Subcutaneous abdominal adipose tissue (tissue), 5 donors: ENCODE measurements around the gene PCDHA7.
"Not testable (repeated sequence)": the region's sequence is repeated elsewhere in the genome, so short reads cannot be mapped to it uniquely, and the experiment has no call there.

ENCODE experiments used
- H3K27ac ChIP-seq: one replicate; pipeline ENCODE4 v1.7.0; 2013; ENCODE audit warnings: low read depth, mild to moderate bottlenecking, inconsistent platforms, low read length, moderate library complexity
- H3K27me3 ChIP-seq, 5 donors: one replicate each; pipeline ENCODE4 v1.7.0; 2013; ENCODE audit warnings: low read length in 5 of 5, inconsistent platforms in 1 of 5; ENCODE audit not compliant: control insufficient read depth in 5 of 5, insufficient read depth in 4 of 5
- H3K36me3 ChIP-seq, 5 donors: one replicate each; pipeline ENCODE4 v1.7.0; 2013; ENCODE audit warnings: low read length in 5 of 5; ENCODE audit not compliant: control insufficient read depth in 5 of 5, insufficient read depth in 5 of 5
- H3K4me1 ChIP-seq, 5 donors: one replicate each; pipeline ENCODE4 v1.7.0; 2013; ENCODE audit warnings: low read length in 5 of 5, mild to moderate bottlenecking in 3 of 5, moderate library complexity in 1 of 5; ENCODE audit not compliant: control insufficient read depth in 5 of 5, insufficient read depth in 5 of 5
- H3K4me3 ChIP-seq, 5 donors: one replicate each; pipeline ENCODE4 v1.7.0; 2013; ENCODE audit warnings: low read length in 5 of 5, low read depth in 1 of 5
- H3K9ac ChIP-seq, 5 donors: one replicate each; pipeline ENCODE4 v1.7.0; 2013; ENCODE audit warnings: low read length in 5 of 5, mild to moderate bottlenecking in 4 of 5, moderate library complexity in 3 of 5
- H3K9me3 ChIP-seq, 5 donors: one replicate each; pipeline ENCODE4 v1.7.0; 2013; ENCODE audit warnings: low read length in 5 of 5; ENCODE audit not compliant: control insufficient read depth in 5 of 5
- donor health status: healthy.
- donor health status: healthy.
- donor health status: healthy.
- donor health status: healthy.
- donor health status: healthy.

The PCDHA7 gene

GRCh38 chr5:140868721-140869554 lies 34.9 kb downstream of the PCDHA7 start, which contains the start of gene PCDHA11:
Gene PCDHA11, plus strand, starts transcription at chr5:140868957. Its CDS starts 147 bp downstream, at chr5:140869104.
- Histone ChIP-seq H3K9me3 (peaks cover 2 to 23% (median 15%) of the 10 kb centered on the region in 5 donors), H3K4me3 (peak within 1 kb of the TSS in 3 of 5 donors; percentile 17 to 42 (median 22)), H3K4me1 (no peaks in the 10 kb centered on the region), H3K27me3 (peaks cover 0 to 13% (median 4%) of the 10 kb centered on the region in 5 donors), H3K9ac (no peak within 1 kb of the TSS), H3K27ac (no peak within 1 kb of the TSS), H3K36me3 (no peaks in the 10 kb centered on the region)

- H3K4me3 ChIP-seq: peak overlapping the region in 2 of 5 donors; percentile 22 to 27
- H3K9me3 ChIP-seq: peaks cover 2 to 23% (median 15%) of the 10 kb centered on the region in 5 donors
These were observed 35.5 kb downstream of the PCDHA7 start for GRCh38 chr5:140869555-140869886.

GRCh38 chr5:140870221-140871201 lies 36.4 kb downstream of the PCDHA7 start:
- Histone ChIP-seq H3K27ac (no peak overlapping the region), H3K36me3 (no peaks in the 10 kb centered on the region), H3K27me3 (peaks cover 0 to 16% (median 4%) of the 10 kb centered on the region in 5 donors), H3K4me1 (no peaks in the 10 kb centered on the region), H3K9me3 (peaks cover 4 to 23% (median 18%) of the 10 kb centered on the region in 5 donors), H3K9ac (no peak overlapping the region), H3K4me3 (peak overlapping the region in 1 of 5 donors; percentile 25)

More at GRCh38 chr5:140869555-140869886, 35.5 kb downstream of the PCDHA7 start:
- Histone ChIP-seq H3K27me3 (peaks cover 0 to 13% (median 4%) of the 10 kb centered on the region in 5 donors), H3K36me3 (no peaks in the 10 kb centered on the region), H3K4me1 (no peaks in the 10 kb centered on the region), H3K27ac (no peak overlapping the region), H3K9ac (no peak overlapping the region)

GRCh38 chr5:140875085-140876065 lies 41.3 kb downstream of the PCDHA7 start, which contains the start of gene PCDHA12:
Gene PCDHA12, plus strand, starts transcription at chr5:140875308. Its CDS starts 165 bp downstream, at chr5:140875473.
- no peak within 1 kb of the TSS for H3K9ac ChIP-seq
- peaks cover 0 to 23% (median 4%) of the 10 kb centered on the region in 5 donors for H3K27me3 ChIP-seq
- no peaks in the 10 kb centered on the region for H3K4me1 ChIP-seq
- H3K9me3 ChIP-seq: peaks cover 2 to 31% (median 25%) of the 10 kb centered on the region in 5 donors
- peak within 1 kb of the TSS in 2 of 5 donors; percentile 14 to 21 for H3K4me3 ChIP-seq
- no peak within 1 kb of the TSS for H3K27ac ChIP-seq
- no peaks in the 10 kb centered on the region for H3K36me3 ChIP-seq

GRCh38 chr5:140876541-140877261 lies 42.6 kb downstream of the PCDHA7 start:
- not testable (repeated sequence) for H3K4me1 ChIP-seq, H3K36me3 ChIP-seq, H3K9ac ChIP-seq, H3K27ac ChIP-seq, H3K4me3 ChIP-seq
- peaks cover 0 to 17% (median 3%) of the 10 kb centered on the region in 5 donors for H3K27me3 ChIP-seq
- peaks cover 2 to 21% (median 16%) of the 10 kb centered on the region in 5 donors for H3K9me3 ChIP-seq

GRCh38 chr5:140877262-140877581 lies 43.2 kb downstream of the PCDHA7 start:
- Histone ChIP-seq H3K9ac (no peak overlapping the region), H3K27me3 (peaks cover 0 to 16% (median 3%) of the 10 kb centered on the region in 5 donors), H3K36me3 (no peaks in the 10 kb centered on the region), H3K4me1 (peaks cover 0 to 5% (median 0%) of the 10 kb centered on the region in 5 donors), H3K27ac (no peak overlapping the region), H3K4me3 (peak overlapping the region in 1 of 5 donors; percentile 7), H3K9me3 (peaks cover 2 to 21% (median 16%) of the 10 kb centered on the region in 5 donors)

- H3K9ac ChIP-seq: no peak within 1 kb of the TSS
- peak within 1 kb of the TSS; percentile 27 to 69 (median 61) for H3K4me3 ChIP-seq
- H3K36me3 ChIP-seq: no peaks in the 10 kb centered on the region
- peaks cover 2 to 30% (median 25%) of the 10 kb centered on the region in 5 donors for H3K9me3 ChIP-seq
- H3K27me3 ChIP-seq: peaks cover 0 to 13% (median 4%) of the 10 kb centered on the region in 5 donors
- H3K4me1 ChIP-seq: peaks cover 0 to 9% (median 0%) of the 10 kb centered on the region in 5 donors
- no peak within 1 kb of the TSS for H3K27ac ChIP-seq
These were observed 48.0 kb downstream of the PCDHA7 start, which contains the start of gene PCDHA13 for GRCh38 chr5:140881889-140882590. Gene PCDHA13, plus strand, starts transcription at chr5:140882124. Its CDS starts 145 bp downstream, at chr5:140882269.

GRCh38 chr5:140882591-140882899 lies 48.5 kb downstream of the PCDHA7 start:
- H3K9ac ChIP-seq: no peak overlapping the region
- no peak overlapping the region for H3K27ac ChIP-seq
- H3K36me3 ChIP-seq: no peaks in the 10 kb centered on the region
- H3K27me3 ChIP-seq: peaks cover 0 to 8% (median 4%) of the 10 kb centered on the region in 5 donors
- peak overlapping the region; percentile 27 to 67 (median 51) for H3K4me3 ChIP-seq
- H3K9me3 ChIP-seq: peaks cover 2 to 25% (median 20%) of the 10 kb centered on the region in 5 donors
- peaks cover 0 to 9% (median 0%) of the 10 kb centered on the region in 5 donors for H3K4me1 ChIP-seq
